GM18519 (cell line): ENCODE results near the gene HIPK2.

Experiments used
- ATAC-seq: cut with Tn5 transposase; IDR thresholded peaks from one replicate; pipeline ENCODE4 v1.9.1; 2021; ENCODE audit warnings: mild to moderate bottlenecking, moderate library complexity; ENCODE audit not compliant: unreplicated experiment, low FRiP score

The HIPK2 gene

GRCh38 chr7:139718141-139718540 lies 59.7 kb downstream of the HIPK2 start:
- ATAC-seq, result no peak

- no peak for ATAC-seq
Measured at GRCh38 chr7:139716156-139716942, 61.4 kb downstream of the HIPK2 start.

- no peak for ATAC-seq
Measured at GRCh38 chr7:139715194-139715815, 62.5 kb downstream of the HIPK2 start.

- ATAC-seq, result peak; percentile 91
Measured at GRCh38 chr7:139714163-139714901, 63.5 kb downstream of the HIPK2 start.

- no peak for ATAC-seq
Measured at GRCh38 chr7:139713526-139714162, 64.2 kb downstream of the HIPK2 start.

GRCh38 chr7:139713061-139713460 lies 64.7 kb downstream of the HIPK2 start:
- no peak for ATAC-seq

GRCh38 chr7:139711991-139712743 lies 65.6 kb downstream of the HIPK2 start:
- no peak for ATAC-seq

- ATAC-seq, result no peak
Measured at GRCh38 chr7:139710036-139710435, 67.8 kb downstream of the HIPK2 start.

GRCh38 chr7:139709485-139709884 lies 68.3 kb downstream of the HIPK2 start:
- no peak for ATAC-seq

GRCh38 chr7:139708541-139708940 lies 69.3 kb downstream of the HIPK2 start:
- ATAC-seq, result peak; percentile 80

GRCh38 chr7:139706837-139707236 lies 71.0 kb downstream of the HIPK2 start:
- no peak for ATAC-seq

- no peak for ATAC-seq
Measured at GRCh38 chr7:139704308-139704879, 73.4 kb downstream of the HIPK2 start.

- peak; percentile 7 for ATAC-seq
Measured at GRCh38 chr7:139703487-139704307, 74.1 kb downstream of the HIPK2 start.

GRCh38 chr7:139702811-139703486 lies 74.8 kb downstream of the HIPK2 start:
- ATAC-seq, result peak; percentile 70

- ATAC-seq, result no peak
Measured at GRCh38 chr7:139702313-139702731, 75.5 kb downstream of the HIPK2 start.

GRCh38 chr7:139701908-139702307 lies 75.9 kb downstream of the HIPK2 start:
- ATAC-seq, result no peak

- no peak for ATAC-seq
Measured at GRCh38 chr7:139700505-139701235, 77.1 kb downstream of the HIPK2 start.
